GM21737 (cell line): ENCODE results near the gene IFI44.

Source experiments
- ATAC-seq: cut with Tn5 transposase; IDR thresholded peaks from one replicate; pipeline ENCODE4 v1.9.1; 2021; ENCODE audit warnings: mild to moderate bottlenecking, moderate library complexity; ENCODE audit not compliant: unreplicated experiment

IFI44 gene

GRCh38 chr1:78691995-78692747 is 42.5 kb downstream of the IFI44 start:
- ATAC-seq, result no peak

GRCh38 chr1:78699813-78700212 is 50.2 kb downstream of the IFI44 start:
- ATAC-seq, result no peak

- ATAC-seq, result no peak
Measured at GRCh38 chr1:78702426-78702825, 52.8 kb downstream of the IFI44 start.

GRCh38 chr1:78703806-78704205 is 54.2 kb downstream of the IFI44 start:
- no peak for ATAC-seq

GRCh38 chr1:78712467-78713051 is 62.9 kb downstream of the IFI44 start:
- ATAC-seq, result no peak

GRCh38 chr1:78713297-78713696 is 63.7 kb downstream of the IFI44 start:
- no peak for ATAC-seq
